ENCODE measurements around the gene UCHL3. TPM values are rescaled to one million over a fixed set of nuclear protein-coding genes. Genes with fewer than 3 reads are reported as not detected.

UCHL3 gene
- polyA plus RNA-seq, 1 donor (not counting 4 experiments of a cell fraction or from before 2014, with no cell fraction given): 134 TPM

DNA sequence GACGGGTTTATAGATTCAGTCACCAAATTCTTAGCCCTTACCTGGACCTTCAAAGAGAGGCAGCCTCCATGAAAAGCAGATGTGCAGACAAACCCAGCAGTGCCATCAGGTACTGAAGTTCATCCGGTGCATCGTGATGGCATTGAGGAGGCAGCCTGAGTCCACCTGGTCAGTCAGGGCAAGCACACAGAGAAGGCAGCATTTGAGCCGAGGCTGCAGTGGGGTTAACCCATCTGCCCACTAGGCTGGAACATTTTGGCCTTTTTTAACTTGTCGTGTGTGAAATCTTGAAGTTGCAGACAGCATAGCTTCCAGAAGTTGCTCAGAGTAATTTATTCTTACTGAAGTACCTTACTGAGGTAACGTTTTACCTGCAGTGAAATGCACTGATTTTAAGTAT, 91.4 kb downstream of the UCHL3 start:
- no peaks in the 10 kb centered on the region for H3K9me1 ChIP-seq (ENCODE audit: control insufficient read depth, extremely low read depth, insufficient read depth, low read length)
- H4K20me1 ChIP-seq (ENCODE audit: control insufficient read depth, extremely low read depth, insufficient read depth, low read length): no peaks in the 10 kb centered on the region
- H3K4me3 ChIP-seq (ENCODE audit: control insufficient read depth in 2 of 3, extremely low read depth in 1 of 3, insufficient read depth in 2 of 3, low read depth in 1 of 3, low read length in 3 of 3): no peak overlapping the region

DNA sequence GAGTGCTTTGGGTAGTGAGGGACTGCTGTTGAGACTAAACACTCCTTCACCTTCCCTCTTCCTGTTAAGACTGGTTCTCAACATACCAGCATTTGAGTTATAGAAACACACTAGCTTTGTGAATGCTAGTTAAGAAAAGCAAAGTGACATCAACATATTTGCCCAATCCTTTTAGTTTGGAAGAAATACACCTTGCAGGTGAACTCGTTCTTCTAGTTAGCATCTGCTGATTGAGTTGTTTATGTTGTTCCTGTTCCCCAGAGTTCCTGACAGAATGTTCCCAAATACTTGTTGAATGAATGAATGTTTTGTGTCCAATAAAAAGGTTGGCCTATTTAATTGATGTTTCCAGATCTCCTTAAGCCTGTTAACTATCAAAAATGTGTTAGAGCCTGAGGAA, 93.6 kb downstream of the UCHL3 start:
- H3K4me2 ChIP-seq (ENCODE audit: control insufficient read depth, extremely low read depth, insufficient read depth, low read depth, low read length): no peak overlapping the region
- no peak for FAIRE-seq
- DNase-seq (ENCODE audit: low read depth, low spot score): no peak
- dilution Hi-C loops (cut with MboI; ENCODE audit: extremely low pct_ligation_motif_present, low sequenced_read_pairs): no loop called here
- peaks cover 2% of the 10 kb centered on the region for H3K4me1 ChIP-seq (ENCODE audit: control insufficient read depth, extremely low read depth, insufficient read depth, low read length)
- H3K9me3 ChIP-seq (ENCODE audit: control insufficient read depth, low read depth, low read length): no peaks in the 10 kb centered on the region
- H2AFZ ChIP-seq (ENCODE audit: control insufficient read depth, low read length): no peak overlapping the region
- H3K9me1 ChIP-seq (ENCODE audit: control insufficient read depth, extremely low read depth, insufficient read depth, low read length): no peaks in the 10 kb centered on the region
- no peaks in the 10 kb centered on the region for H4K20me1 ChIP-seq (ENCODE audit: control insufficient read depth, extremely low read depth, insufficient read depth, low read length)
- H3K79me2 ChIP-seq (ENCODE audit: control insufficient read depth, insufficient read depth, low read length): no peaks in the 10 kb centered on the region
- H3K27ac ChIP-seq (ENCODE audit: control insufficient read depth, insufficient read depth, low read length): no peak overlapping the region
- no peaks in the 10 kb centered on the region for H3K27me3 ChIP-seq (ENCODE audit: control insufficient read depth, extremely low read depth, insufficient read depth, low read length)
- no peak overlapping the region for H3K4me3 ChIP-seq (ENCODE audit: control insufficient read depth in 2 of 3, extremely low read depth in 1 of 3, insufficient read depth in 2 of 3, low read depth in 1 of 3, low read length in 3 of 3)
- no peak overlapping the region for H3K9ac ChIP-seq (ENCODE audit: control insufficient read depth, extremely low read depth, insufficient read depth, low read length)
- no peaks in the 10 kb centered on the region for H3K36me3 ChIP-seq (ENCODE audit: control insufficient read depth in 2 of 2, extremely low read depth in 1 of 2, insufficient read depth in 2 of 2, low read length in 2 of 2)
- TF ChIP-seq, protein P1, sequence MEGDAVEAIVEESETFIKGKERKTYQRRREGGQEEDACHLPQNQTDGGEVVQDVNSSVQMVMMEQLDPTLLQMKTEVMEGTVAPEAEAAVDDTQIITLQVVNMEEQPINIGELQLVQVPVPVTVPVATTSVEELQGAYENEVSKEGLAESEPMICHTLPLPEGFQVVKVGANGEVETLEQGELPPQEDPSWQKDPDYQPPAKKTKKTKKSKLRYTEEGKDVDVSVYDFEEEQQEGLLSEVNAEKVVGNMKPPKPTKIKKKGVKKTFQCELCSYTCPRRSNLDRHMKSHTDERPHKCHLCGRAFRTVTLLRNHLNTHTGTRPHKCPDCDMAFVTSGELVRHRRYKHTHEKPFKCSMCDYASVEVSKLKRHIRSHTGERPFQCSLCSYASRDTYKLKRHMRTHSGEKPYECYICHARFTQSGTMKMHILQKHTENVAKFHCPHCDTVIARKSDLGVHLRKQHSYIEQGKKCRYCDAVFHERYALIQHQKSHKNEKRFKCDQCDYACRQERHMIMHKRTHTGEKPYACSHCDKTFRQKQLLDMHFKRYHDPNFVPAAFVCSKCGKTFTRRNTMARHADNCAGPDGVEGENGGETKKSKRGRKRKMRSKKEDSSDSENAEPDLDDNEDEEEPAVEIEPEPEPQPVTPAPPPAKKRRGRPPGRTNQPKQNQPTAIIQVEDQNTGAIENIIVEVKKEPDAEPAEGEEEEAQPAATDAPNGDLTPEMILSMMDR (optimal IDR thresholded peaks at IDR 0.05 in 1 of 3, IDR thresholded peaks at IDR 0.05 in 1 of 3, conservative IDR thresholded peaks at IDR 0.05 in 1 of 3; ENCODE audit: extremely low read depth in 1 of 3, insufficient read depth in 2 of 3, low read length in 3 of 3): no peak
- no peak for TF ChIP-seq EZH2 (IDR thresholded peaks at IDR 0.05; ENCODE audit: low read length)

More for the DNA sequence above, 91.4 kb downstream of the UCHL3 start:
- no peak for TF ChIP-seq EZH2 (IDR thresholded peaks at IDR 0.05; ENCODE audit: low read length)
- TF ChIP-seq, protein P1 (optimal IDR thresholded peaks at IDR 0.05 in 1 of 3, IDR thresholded peaks at IDR 0.05 in 1 of 3, conservative IDR thresholded peaks at IDR 0.05 in 1 of 3; ENCODE audit: extremely low read depth in 1 of 3, insufficient read depth in 2 of 3, low read length in 3 of 3): no peak
- FAIRE-seq (no peak), DNase-seq (ENCODE audit: low read depth, low spot score) (no peak)
- Histone ChIP-seq H3K36me3 (ENCODE audit: control insufficient read depth in 2 of 2, extremely low read depth in 1 of 2, insufficient read depth in 2 of 2, low read length in 2 of 2) (no peaks in the 10 kb centered on the region), H3K4me2 (ENCODE audit: control insufficient read depth, extremely low read depth, insufficient read depth, low read depth, low read length) (no peak overlapping the region), H3K9ac (ENCODE audit: control insufficient read depth, extremely low read depth, insufficient read depth, low read length) (no peak overlapping the region), H3K4me1 (ENCODE audit: control insufficient read depth, extremely low read depth, insufficient read depth, low read length) (peaks cover 5% of the 10 kb centered on the region), H3K27ac (ENCODE audit: control insufficient read depth, insufficient read depth, low read length) (no peak overlapping the region), H3K79me2 (ENCODE audit: control insufficient read depth, insufficient read depth, low read length) (no peaks in the 10 kb centered on the region), H3K9me3 (ENCODE audit: control insufficient read depth, low read depth, low read length) (no peaks in the 10 kb centered on the region), H2AFZ (ENCODE audit: control insufficient read depth, low read length) (no peak overlapping the region), H3K27me3 (ENCODE audit: control insufficient read depth, extremely low read depth, insufficient read depth, low read length) (no peaks in the 10 kb centered on the region)
- dilution Hi-C loops (cut with MboI; ENCODE audit: extremely low pct_ligation_motif_present, low sequenced_read_pairs): no loop called here

Measured in keratinocyte (primary cell).